Keratinocyte (primary cell): ENCODE data around the gene ZNF236. TPM values are rescaled to one million over a fixed set of nuclear protein-coding genes. Genes with fewer than 3 reads are reported as not detected.

ENCODE experiments used
- DNase-seq: peaks from one replicate; pipeline ENCODE4 v3.0.0-alpha.2; 2011; ENCODE audit warnings: low read depth, missing footprints, low spot score
- FAIRE-seq: peaks from 2 replicates; lab custom pipeline; 2011; peaks lifted over from hg19 to GRCh38; lab: Jason Lieb, UNC
- H2AFZ ChIP-seq: 2 replicates; pipeline ENCODE4 v1.6.0; 2012; ENCODE audit warnings: low read length, control low read depth, inconsistent platforms; ENCODE audit not compliant: control insufficient read depth
- H3K27ac ChIP-seq: 2 replicates; pipeline ENCODE4 v1.5.1; 2011; ENCODE audit warnings: low read length; ENCODE audit not compliant: control insufficient read depth, insufficient read depth
- H3K27me3 ChIP-seq: 3 replicates; pipeline ENCODE4 v1.6.0; 2011; ENCODE audit warnings: low read length; ENCODE audit not compliant: control insufficient read depth, insufficient read depth; ENCODE audit errors: extremely low read depth
- H3K36me3 ChIP-seq, 2 experiments: 2 replicates in 1 of 2; 3 replicates in 1 of 2; pipeline ENCODE4 v1.5.1; 2011; ENCODE audit warnings: low read length in 2 of 2, mild to moderate bottlenecking in 1 of 2; ENCODE audit not compliant: control insufficient read depth in 2 of 2, insufficient read depth in 2 of 2; ENCODE audit errors: extremely low read depth in 1 of 2
- H3K4me1 ChIP-seq: 3 replicates; pipeline ENCODE4 v1.5.1; 2011; ENCODE audit warnings: low read length; ENCODE audit not compliant: control insufficient read depth, insufficient read depth; ENCODE audit errors: extremely low read depth
- H3K4me2 ChIP-seq: 3 replicates; pipeline ENCODE4 v1.6.0; 2011; ENCODE audit warnings: low read depth, low read length; ENCODE audit not compliant: control insufficient read depth, insufficient read depth; ENCODE audit errors: extremely low read depth
- H3K4me3 ChIP-seq, 3 experiments: fragments of 200-600 bp in 1 of 3; sonication (generic) in 1 of 3; 2 replicates in 2 of 3; 3 replicates in 1 of 3; pipeline ENCODE4 v1.5.1; 2011 to 2016; ENCODE audit warnings: low read length in 3 of 3, mild to moderate bottlenecking in 3 of 3, control low read depth in 2 of 3, inconsistent platforms in 1 of 3, low read depth in 1 of 3, mixed read lengths in 1 of 3, mixed run types in 1 of 3, moderate library complexity in 1 of 3; ENCODE audit not compliant: control insufficient read depth in 2 of 3, insufficient read depth in 2 of 3; ENCODE audit errors: extremely low read depth in 1 of 3
- H3K79me2 ChIP-seq: 2 replicates; pipeline ENCODE4 v1.6.0; 2012; ENCODE audit warnings: low read length; ENCODE audit not compliant: control insufficient read depth, insufficient read depth
- H3K9ac ChIP-seq: 3 replicates; pipeline ENCODE4 v1.6.0; 2011; ENCODE audit warnings: low read length; ENCODE audit not compliant: control insufficient read depth, insufficient read depth; ENCODE audit errors: extremely low read depth
- H3K9me1 ChIP-seq: 3 replicates; pipeline ENCODE4 v1.6.0; 2011; ENCODE audit warnings: low read length; ENCODE audit not compliant: control insufficient read depth, insufficient read depth; ENCODE audit errors: extremely low read depth
- H3K9me3 ChIP-seq: 2 replicates; pipeline ENCODE4 v1.5.1; 2012; ENCODE audit warnings: low read depth, low read length; ENCODE audit not compliant: control insufficient read depth
- H4K20me1 ChIP-seq: 3 replicates; pipeline ENCODE4 v1.6.0; 2011; ENCODE audit warnings: low read length; ENCODE audit not compliant: control insufficient read depth, insufficient read depth; ENCODE audit errors: extremely low read depth
- CTCF ChIP-seq, 3 experiments: IDR thresholded peaks in 1 of 3; conservative IDR thresholded peaks in 1 of 3; optimal IDR thresholded peaks in 1 of 3; 2 replicates in 2 of 3; 3 replicates in 1 of 3; pipeline versions ENCODE3 to v1.5.1; 2011; ENCODE audit warnings: low read length in 3 of 3, mild to moderate bottlenecking in 3 of 3, moderate library complexity in 2 of 3, control low read depth in 1 of 3, inconsistent platforms in 1 of 3; ENCODE audit not compliant: insufficient read depth in 2 of 3; ENCODE audit errors: extremely low read depth in 1 of 3
- EZH2 ChIP-seq: IDR thresholded peaks from one replicate; pipeline ENCODE4 v1.6.1; 2012; ENCODE audit warnings: inconsistent platforms, mild to moderate bottlenecking, low read length, moderate library complexity
- dilution Hi-C: fragments of 300-500 bp; cut with MboI; formaldehyde crosslinking; loops from one replicate; pipeline ENCODE4 v1.7.0; 2020; ENCODE audit warnings: low sequenced_read_pairs; ENCODE audit not compliant: extremely low pct_ligation_motif_present
- polyA plus RNA-seq, 5 experiments: library from polyadenylated mRNA; depleted of rRNA in 3 of 5; stranded (reverse) in 3 of 5; stranded (forward) in 1 of 5; unstranded in 1 of 5; fragments of >200 nt; gene quantifications; 1 replicate in 1 of 5; 2 replicates in 3 of 5; 3 replicates in 1 of 5; pipeline versions ENCODE4 v1.2.1 to v1.2.3, GENCODE V29; 2011 to 2012; ENCODE audit warnings: missing spikeins in 2 of 5, low read depth in 1 of 5, low replicate concordance in 1 of 5

ZNF236 gene
- polyA plus RNA-seq, 1 donor (not counting 4 experiments of a cell fraction or from before 2014, with no cell fraction given): 4.5 TPM

- no peak overlapping the region for H2AFZ ChIP-seq
- no peaks in the 10 kb centered on the region for H4K20me1 ChIP-seq
- H3K9me1 ChIP-seq: no peaks in the 10 kb centered on the region
- peaks cover 18% of the 10 kb centered on the region for H3K79me2 ChIP-seq
- no peak overlapping the region for H3K27ac ChIP-seq
- no peaks in the 10 kb centered on the region for H3K9me3 ChIP-seq
- no peak overlapping the region for H3K9ac ChIP-seq
- H3K36me3 ChIP-seq: peaks cover 1 to 6% of the 10 kb centered on the region in 2 experiments
- no peaks in the 10 kb centered on the region for H3K27me3 ChIP-seq
- no peak for TF ChIP-seq EZH2
- no peaks in the 10 kb centered on the region for H3K4me1 ChIP-seq
- no peak overlapping the region for H3K4me2 ChIP-seq
- H3K4me3 ChIP-seq: no peak overlapping the region
- FAIRE-seq (no peak), DNase-seq (no peak)
- dilution Hi-C loops: no loop called here
These were observed 8.1 kb upstream of the ZNF236 start for GRCh38 chr18:76814256-76814655.

- Histone ChIP-seq H4K20me1 (no peaks in the 10 kb centered on the region), H3K9ac (no peak overlapping the region), H3K4me2 (no peak overlapping the region), H3K4me1 (peaks cover 5% of the 10 kb centered on the region), H3K9me1 (no peaks in the 10 kb centered on the region), H3K27ac (no peak overlapping the region), H3K27me3 (no peaks in the 10 kb centered on the region), H3K4me3 (no peak overlapping the region), H3K79me2 (peaks cover 34% of the 10 kb centered on the region), H2AFZ (no peak overlapping the region), H3K9me3 (no peaks in the 10 kb centered on the region), H3K36me3 (peaks cover 1 to 6% of the 10 kb centered on the region in 2 experiments)
- no peak for DNase-seq
- no peak for TF ChIP-seq EZH2
- no peak for TF ChIP-seq CTCF (optimal IDR thresholded peaks at IDR 0.05 in 1 of 3, IDR thresholded peaks at IDR 0.05 in 1 of 3, conservative IDR thresholded peaks at IDR 0.05 in 1 of 3; ENCODE audit: extremely low read depth in 1 of 3, insufficient read depth in 2 of 3, low read length in 3 of 3)
- dilution Hi-C loops: no loop called here
- FAIRE-seq: no peak
These were observed 6.2 kb upstream of the ZNF236 start for GRCh38 chr18:76816127-76816526.
